HG03159 (cell line): Measurements from ENCODE around the gene TAS2R41.
"Not testable (repeated sequence)": the region's sequence is repeated elsewhere in the genome, so short reads cannot be mapped to it uniquely, and the experiment has no call there.

Source experiments
- ATAC-seq: cut with Tn5 transposase; IDR thresholded peaks from one replicate; pipeline ENCODE4 v1.9.1; 2021; ENCODE audit warnings: mild to moderate bottlenecking, moderate library complexity; ENCODE audit not compliant: unreplicated experiment

The TAS2R41 gene

DNA sequence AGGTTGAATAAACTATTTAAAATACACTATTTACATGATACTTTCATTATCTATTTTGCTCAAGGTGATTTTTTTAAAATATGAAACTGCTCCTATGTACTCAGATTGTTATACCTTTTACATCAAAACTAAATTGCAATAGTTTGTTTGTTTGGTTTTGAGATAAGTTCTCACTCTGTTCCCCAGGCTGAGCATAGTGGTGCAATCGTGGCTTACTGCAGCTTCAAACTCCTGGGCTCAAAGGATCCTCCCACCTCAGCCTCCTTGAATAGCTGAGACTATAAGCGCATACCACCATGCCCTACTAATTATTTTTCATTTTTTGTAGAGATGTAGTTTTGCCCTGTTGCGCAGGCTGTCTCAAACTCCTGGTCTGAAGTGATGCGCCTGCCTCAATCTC is 21.7 kb upstream of the TAS2R41 start:
- no peak for ATAC-seq

DNA sequence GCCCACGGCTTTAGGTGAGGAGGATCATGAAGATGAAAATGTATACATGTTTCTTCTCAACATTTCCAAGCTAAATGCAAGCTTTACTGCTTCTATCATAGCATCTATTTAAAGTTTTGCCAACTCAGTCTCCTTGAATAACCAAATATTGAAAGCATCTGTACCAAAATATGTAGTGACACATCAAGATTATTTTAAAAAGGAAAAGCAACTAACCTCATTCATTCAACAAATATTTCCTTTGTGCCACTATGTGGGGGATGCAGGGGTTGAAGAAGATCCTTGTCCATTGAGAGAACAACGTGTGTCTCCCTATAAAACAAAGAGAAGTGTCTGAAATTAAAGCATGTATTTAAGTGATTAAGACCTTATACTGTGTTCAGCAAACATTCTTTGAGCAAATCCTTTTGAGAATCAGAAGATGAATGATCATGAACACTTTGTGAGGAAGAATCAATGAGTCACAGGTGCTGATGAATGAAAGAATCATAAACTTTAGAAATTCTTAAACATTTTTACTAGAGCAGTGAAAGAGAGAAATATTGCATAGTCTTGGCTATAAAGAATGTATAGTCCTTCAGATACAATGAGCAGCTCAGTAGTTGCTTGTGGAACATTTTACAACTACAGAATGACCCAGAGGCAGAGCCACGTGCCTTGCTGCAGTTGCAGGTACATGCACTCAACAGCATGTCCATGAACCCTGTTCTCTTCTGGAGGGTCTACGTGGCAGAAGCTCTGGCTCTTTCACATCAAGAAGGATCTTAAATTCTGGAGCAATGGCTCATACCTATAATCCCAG is 20.5 kb upstream of the TAS2R41 start:
- no peak for ATAC-seq

DNA sequence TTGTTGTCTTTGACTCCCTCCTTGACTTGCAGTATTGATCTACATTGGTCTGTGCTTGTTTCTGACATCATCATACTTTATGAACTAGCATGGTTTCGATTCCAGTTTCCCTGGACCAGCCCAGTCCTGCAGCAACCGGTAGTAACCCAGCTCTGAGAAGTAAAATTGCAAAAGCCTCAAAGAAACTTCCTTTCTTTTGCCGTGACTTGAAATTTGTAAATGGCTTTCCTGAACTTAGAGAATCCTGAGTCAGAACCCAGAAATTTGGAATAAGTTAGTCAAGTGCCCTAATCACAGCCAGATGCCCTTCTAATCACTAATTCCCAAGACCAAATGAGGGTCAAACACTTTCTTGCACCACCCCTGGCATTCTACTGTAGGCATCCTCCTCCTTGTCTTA is 19.4 kb upstream of the TAS2R41 start:
- ATAC-seq, result no peak

DNA sequence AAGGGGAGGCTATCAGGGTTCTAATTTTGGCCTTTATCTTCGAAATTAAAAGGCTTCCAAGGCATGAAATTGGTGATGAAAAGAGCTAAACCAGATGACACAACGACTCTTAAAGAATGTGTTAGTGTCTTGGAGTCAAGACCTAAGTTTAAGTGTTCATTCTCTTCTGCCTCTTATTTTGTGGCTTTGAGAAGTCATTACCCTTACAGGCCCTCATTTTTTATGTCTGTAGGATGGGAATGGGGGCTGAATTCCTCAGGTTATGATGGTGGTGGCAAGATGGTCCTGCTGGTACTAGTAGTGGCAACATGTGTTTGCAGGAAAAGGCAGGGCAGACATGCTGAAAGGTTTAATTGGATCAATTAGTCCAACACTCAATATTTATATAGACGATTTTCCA is 19.0 kb upstream of the TAS2R41 start:
- no peak for ATAC-seq

DNA sequence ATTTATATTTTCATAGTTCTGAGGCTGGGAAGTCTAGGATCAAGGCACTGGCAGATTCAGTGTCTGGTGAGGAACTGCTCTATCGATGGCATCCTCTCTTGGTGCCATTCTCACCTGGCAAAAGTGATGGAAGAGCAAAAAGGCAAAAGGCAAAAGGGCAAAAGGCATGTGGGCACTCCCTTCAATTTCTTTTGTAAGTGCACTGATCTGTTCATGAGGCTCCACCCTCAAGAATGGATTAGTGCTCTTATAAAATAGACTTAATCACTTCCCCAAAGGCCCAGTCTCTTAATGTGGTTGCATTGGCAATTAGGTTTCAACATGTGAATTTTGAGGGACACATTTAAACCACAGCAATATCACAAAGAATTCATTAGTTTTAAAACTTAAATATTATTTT is 18.3 kb upstream of the TAS2R41 start:
- no peak for ATAC-seq

DNA sequence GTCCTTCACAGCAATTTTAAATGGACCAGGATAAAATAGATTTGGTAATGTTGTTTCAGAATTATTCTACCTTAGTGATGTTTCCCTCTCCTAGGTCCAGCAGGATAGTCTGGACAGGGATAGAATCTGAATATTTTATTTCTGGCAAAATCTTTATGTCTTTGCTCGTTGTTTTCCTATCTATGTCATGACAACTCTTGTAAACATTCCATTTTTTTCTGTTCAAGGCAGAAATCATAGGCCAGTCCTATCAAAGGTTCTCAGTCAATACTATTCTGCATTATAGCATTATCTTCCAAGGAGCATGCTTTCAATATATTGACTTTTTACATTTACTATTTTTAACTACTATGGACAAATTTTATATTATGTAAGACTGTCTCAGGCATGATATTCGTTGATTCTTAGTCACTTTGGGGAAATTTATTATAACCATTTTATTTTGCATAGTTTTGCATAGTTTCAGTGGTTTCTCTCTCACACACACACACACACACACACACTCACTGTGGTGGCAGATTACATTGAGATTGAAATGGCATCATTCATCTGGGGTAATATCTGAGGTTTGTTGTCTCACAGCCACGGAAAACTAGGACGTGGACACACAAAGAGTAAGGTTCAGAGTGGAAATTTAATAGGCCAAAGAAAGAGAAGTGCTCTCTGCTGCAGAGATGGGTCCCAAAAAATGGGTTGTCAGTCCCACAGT is 17.2 kb upstream of the TAS2R41 start:
- no peak for ATAC-seq

DNA sequence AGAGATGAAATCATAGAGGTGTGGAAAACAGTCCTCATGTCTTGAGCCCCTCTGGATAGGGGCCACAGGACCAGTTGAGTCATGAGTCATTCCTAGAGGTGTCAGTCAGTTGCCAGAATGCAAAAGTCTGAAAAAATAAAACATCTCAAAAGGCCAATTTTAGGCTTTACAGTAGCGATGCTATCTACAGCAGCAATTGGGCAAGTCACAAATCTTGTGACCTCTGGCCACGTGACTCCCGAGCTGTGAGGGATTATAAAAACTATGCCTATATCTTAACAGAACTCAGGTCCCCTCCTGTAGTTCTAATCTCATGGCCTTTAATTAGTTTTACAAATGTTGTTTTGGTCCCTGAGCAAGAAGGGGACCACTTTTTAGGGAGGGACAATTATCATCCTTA is 15.6 kb upstream of the TAS2R41 start:
- no peak for ATAC-seq

DNA sequence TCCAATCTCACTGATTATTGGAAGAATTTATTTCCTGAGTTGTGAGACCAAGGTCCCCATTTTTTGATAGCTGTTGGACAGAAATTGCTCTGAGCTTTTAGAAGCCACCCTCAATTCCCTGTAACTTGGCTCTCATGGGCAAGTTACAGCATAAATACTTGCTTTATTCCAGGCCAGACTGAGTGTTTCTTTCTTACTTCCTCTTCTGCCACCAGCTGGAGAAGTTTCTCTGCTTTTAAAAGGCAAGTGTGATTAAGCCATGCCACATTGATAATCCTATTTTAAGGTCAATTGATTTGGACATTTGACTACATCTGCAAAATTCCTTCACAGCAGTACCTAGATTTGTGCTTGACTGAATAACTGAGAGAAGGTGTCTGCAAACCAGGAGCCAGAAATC is 14.1 kb upstream of the TAS2R41 start:
- ATAC-seq, result no peak

DNA sequence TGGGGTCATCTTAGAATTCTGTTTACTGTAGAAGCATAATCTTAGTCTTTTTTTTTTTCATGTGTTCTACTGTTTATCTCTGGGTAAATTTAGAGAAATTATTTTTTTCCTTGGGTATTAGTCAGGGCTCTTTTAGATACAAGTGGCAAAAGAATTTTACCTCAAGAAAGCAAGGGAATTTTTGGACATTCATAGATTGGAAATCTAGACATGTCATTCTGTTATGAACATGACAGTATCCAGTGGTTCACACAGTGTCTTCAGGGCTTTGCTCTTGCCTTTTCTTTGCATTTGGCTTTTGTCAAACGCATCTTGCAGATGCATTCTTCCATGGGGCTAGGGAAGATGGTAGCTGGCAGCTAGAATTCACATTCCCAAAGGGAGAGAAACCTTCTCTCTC is 13.7 kb upstream of the TAS2R41 start:
- no peak for ATAC-seq

DNA sequence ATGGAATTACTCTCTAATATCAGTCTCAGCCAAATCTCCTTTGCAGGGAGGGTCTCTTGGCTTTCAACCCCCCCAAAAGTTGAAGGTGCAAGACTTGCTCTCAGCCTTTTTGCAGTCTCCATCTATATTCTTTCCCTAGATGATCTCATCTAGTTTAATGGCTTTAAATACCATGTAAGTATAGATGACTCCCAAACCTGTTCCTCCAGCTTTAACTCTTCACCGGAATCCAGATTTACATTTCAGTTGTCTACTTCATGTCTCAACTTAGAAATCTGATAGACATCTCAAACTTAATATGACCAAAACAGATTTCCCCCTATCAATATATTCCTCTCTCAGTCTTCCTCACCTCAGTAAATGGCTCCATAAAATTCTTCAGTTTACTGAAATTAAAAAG is 9.9 kb upstream of the TAS2R41 start:
- ATAC-seq, result no peak

DNA sequence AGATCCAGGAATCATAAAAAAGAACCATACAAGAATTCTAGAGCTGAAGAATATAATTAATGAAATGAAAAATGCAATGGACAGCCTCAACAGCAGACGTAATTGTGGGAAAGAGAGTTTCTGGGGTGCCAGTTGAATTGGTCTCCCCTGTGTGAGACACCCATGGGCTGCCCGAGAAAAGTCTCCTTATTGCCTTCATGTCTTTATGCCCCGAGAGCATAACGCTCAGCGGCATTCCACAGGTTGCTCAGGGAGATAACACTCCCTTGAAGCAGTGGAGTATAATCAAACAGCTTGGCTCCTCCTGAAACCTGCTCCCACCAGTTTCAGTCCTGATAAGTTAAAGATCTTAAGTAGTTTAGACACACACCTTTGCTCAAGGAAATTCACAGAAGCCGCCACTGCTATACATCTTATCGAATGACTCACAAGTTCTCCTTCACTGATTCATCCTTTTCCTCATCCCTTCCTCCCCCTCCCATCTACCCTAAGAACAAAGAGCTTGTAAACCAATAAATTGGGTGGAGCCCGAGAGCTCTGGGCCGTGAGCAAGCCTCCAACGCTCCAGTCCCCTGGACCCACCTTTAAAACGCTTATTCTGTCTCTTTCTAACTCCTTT is 5.5 kb upstream of the TAS2R41 start:
- ATAC-seq, result not testable (repeated sequence)

DNA sequence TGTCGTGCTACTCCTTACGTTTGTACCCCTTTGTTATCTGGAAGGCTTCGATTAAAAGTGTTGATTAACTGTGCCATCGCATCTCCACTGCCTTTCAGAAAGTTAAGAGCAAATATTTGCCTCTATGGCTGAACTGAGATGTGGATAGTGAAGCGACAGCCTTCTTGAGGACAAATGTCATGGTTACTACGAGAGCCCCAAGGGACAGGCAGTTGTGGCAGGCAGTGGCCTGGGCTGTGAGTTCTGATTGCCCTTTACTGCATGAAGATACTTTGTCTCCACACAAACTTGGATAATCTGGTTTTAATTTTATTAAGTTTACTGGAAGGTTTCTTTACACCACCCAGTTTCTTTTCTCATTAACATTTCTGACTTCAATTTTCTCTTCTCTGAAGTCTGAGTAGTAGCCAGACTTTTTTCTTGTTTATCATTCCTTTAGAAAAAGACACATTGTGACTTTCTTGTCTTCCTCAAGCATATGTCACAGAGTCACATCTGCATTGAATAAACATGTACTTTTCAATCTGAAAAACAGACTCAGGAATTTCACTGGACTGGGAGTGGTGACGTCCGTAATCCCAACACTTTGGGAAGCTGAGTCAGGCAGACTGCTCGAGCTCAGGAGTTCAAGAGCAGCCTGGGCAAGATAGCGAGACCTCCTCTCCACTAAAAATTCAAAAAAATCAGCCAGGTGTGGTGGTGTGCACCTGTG is 1.5 kb downstream of the TAS2R41 start:
- no peak for ATAC-seq

DNA sequence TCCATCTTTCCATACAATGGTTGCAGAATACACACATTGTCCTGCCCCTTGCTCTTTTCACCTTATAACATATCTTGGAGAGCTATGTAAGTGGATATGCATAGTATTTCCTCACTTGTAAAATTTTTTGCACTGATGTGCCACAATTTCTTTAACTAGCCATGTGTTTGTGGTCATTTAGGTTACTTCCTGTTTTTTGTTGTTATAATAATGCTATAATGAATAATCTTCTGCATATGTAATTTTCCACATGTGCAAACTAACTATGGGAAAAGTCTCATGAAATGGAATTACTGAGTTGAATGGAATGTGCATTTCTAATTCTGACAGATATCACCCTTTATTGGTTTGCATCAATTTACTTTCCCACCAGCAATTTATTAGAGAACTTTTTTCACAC is 2.8 kb downstream of the TAS2R41 start:
- peak; percentile 43 for ATAC-seq

DNA sequence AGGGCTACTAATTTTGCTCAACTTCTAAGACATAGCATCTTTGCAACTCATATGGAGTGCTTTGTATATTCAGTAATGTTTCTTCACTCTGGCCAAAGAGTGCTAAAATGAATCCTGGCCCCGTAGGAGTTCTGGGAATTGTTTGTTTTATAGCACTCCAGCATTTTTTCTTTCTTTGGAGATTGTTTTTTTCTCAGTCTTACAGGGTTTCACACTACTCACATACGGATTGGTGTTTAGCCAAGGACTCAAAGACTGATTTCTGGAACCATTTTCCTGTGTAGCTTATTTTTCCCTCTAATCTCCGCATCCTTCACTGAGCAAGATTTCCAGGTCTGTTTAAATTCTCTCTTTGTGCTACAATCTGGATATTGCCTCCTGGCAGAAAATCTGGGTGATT is 6.4 kb downstream of the TAS2R41 start:
- ATAC-seq, result no peak

DNA sequence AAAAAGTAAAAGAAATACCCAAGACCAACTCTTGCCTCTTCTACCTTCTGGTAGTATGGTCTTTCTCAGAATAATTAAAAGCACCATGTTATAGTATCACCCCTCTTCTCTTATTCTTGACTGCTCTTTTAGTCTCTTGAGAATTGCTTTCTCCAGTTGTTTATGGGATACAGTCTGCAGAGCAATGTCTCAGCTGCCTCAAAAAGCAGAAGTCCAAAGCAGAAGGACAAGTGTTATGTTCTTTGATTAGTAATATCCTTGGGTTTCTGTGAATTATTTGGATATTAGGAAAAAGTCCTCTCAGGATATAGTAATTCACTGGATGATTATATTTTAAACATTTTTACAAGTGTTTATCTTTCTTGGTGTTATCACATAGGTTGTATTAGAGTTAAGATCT is 7.4 kb downstream of the TAS2R41 start:
- ATAC-seq, result no peak

DNA sequence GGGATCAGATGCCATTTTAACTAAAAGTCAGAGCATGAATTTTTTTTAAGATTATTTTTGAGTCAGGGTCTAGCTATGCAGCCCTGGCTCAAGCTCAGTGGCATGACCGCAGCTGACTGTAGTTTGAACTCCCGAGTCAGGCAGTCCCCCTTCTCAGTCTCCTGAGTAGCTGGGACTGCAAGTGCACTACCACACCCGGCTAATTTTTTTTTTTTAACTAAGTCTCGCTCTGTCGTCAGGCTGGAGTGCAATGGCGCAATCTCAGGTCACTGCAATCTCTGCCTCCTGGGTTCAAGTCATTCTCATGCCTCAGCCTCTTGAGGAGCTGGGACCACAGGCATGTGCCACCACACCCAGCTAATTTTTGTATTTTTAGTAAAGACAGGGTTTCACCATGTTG is 7.8 kb downstream of the TAS2R41 start:
- no peak for ATAC-seq

DNA sequence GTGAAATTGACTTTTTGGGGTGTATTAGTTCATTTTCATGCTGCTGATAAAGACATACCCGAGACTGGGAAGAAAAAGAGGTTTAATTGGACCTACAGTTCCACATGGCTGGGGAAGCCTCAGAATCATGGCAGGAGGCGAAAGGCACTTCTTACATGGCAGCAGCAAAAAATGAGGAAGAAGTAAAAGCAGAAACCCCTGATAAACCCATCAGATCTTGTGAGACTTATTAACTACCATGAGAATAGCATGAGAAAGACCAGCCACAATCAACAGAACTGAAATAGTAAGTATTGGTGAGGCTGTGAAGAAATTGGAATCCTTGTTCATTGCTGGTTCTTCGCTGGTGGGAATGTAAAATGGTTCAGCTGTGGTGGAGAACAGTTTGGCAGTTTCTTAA is 8.6 kb downstream of the TAS2R41 start:
- not testable (repeated sequence) for ATAC-seq

DNA sequence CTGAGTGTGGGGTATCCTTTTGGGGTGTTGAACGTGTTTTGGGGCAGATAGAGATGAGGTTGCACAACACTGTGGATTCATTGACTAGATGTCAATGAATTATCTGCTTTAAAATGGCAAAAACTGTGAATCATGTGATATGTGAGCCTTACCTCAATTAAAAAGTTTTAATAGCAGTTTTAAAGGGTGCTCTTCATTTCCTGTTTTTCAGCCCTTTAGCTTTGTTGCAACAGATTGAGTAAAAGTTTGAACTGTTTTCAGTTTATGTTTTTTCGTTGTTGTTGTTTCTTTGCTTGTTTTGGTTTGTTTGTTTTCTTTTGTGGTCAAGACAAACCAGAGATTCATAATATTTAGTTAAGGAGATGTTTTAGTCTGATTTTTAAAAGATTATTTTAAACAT is 9.4 kb downstream of the TAS2R41 start:
- ATAC-seq, result no peak

DNA sequence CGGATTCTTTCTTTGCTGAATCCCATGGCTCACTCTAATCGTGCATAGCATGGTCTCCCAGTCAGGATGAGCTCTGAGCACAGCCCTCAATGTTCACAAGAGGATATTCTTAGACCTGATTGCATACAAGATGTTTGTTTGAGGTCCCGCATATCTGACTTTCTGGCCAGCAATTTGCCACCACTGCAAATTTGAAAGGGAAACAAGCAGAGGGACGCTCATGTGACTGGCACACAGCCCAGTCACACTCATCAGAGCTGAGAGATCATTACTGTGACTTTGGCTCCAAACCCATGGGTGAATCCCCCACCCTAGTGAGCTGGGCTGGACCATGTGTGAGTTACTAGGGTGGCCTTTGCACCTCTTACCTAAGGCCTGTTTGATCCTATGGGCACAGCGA is 9.9 kb downstream of the TAS2R41 start:
- ATAC-seq, result no peak

DNA sequence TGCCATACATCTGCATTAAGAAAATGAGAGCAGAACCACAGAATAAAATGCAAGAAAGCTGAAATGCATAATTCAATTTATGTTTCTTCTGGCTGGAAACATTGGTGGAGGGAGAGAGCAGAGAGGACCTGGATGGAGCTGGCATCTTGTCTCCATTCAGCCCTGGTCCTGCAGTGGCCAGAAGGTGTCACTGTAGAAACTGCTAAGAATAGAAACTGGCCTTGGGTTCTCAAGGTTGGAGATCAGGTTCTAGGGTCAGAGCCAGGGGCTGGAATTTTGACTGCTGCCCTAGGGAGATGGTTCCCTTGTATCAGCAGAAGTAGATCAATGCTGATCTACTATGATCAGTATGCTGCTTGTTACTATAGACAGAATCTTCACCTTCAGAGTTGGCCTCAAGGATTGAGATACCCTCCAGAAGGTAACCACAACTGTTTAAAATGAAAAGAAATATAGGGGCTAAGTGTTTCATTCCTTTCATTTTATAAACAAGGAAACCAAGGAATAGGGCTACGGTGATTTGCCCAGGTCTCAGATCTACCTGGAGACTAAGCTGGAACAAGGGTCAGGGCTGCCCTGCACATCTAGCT is 13.1 kb downstream of the TAS2R41 start:
- ATAC-seq, result no peak

DNA sequence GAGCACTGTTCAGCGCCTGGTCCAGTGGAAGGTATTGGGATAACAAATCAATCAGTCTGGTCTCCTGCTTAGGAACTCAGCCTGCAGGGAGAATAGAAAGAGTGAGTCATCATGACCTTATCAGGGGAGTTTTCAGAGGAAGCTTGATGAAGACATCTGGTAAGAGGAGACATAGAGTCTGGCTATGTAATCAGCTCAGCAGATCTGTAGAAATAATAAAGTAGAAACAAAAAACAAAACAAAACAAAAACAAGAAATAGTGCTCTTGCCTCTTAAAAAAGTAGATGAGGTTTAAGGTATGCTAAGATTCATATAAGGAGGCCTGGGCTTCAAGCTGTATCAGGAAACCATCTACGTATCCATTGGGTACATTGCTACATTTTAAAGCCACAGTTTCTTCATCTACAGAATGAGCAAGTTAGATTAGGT is 14.4 kb downstream of the TAS2R41 start:
- ATAC-seq, result no peak
